Measurements from ENCODE around the gene MDC1. TPM values are rescaled to one million over a fixed set of nuclear protein-coding genes. Genes with fewer than 3 reads are reported as not detected.
"Not testable (repeated sequence)": the region's sequence is repeated elsewhere in the genome, so short reads cannot be mapped to it uniquely, and the experiment has no call there.

The MDC1 gene
- polyA plus RNA-seq, 1 donor (not counting 4 experiments of a cell fraction or from before 2014, with no cell fraction given) = 6.9 TPM

DNA sequence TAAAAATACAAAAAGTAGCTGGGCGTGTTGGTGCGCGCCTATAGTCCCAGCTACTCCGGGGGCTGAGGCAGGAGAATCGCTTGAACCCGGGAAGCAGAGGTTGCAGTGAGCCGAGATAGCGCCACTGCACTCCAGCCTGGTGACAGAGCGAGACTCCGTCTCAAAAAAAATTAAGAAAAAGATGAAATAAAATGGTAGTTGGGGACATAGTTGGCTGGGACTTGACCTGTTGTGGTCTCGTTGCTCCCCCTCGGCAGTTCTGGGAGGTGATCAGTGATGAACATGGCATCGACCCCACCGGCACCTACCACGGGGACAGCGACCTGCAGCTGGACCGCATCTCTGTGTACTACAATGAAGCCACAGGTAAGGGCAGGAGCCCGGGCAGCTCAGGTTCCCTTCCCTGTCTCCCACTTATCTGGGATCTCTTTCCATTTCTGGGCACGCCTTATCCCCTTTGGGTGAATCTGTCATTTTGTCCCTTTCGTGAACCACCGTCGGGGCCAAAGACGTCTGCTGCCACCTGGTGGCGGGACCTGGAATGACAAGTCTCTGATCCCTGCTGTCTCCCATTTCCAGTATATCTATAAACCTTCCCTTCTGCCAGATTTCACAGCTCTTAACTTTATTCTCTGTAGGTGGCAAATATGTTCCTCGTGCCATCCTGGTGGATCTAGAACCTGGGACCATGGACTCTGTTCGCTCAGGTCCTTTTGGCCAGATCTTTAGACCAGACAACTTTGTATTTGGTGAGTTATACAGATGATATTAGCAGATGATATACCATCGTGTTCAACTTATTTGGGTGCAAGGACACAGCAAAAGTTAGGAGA, 5.4 kb upstream of the MDC1 start:
- Histone ChIP-seq H3K27me3 (ENCODE audit: control insufficient read depth, extremely low read depth, insufficient read depth, low read length) (no peaks in the 10 kb centered on the region), H3K27ac (ENCODE audit: control insufficient read depth, insufficient read depth, low read length) (peak overlapping the region; percentile 6), H3K4me1 (ENCODE audit: control insufficient read depth, extremely low read depth, insufficient read depth, low read length) (peaks cover 25% of the 10 kb centered on the region), H3K4me3 (ENCODE audit: control insufficient read depth in 2 of 3, extremely low read depth in 1 of 3, insufficient read depth in 2 of 3, low read depth in 1 of 3, low read length in 3 of 3) (peak overlapping the region; percentile 84 to 93 (median 89)), H4K20me1 (ENCODE audit: control insufficient read depth, extremely low read depth, insufficient read depth, low read length) (peaks cover 31% of the 10 kb centered on the region), H3K4me2 (ENCODE audit: control insufficient read depth, extremely low read depth, insufficient read depth, low read depth, low read length) (peak overlapping the region; percentile 88), H3K9me3 (ENCODE audit: control insufficient read depth, low read depth, low read length) (no peaks in the 10 kb centered on the region), H3K79me2 (ENCODE audit: control insufficient read depth, insufficient read depth, low read length) (peaks cover 48% of the 10 kb centered on the region), H3K36me3 (ENCODE audit: control insufficient read depth in 2 of 2, extremely low read depth in 1 of 2, insufficient read depth in 2 of 2, low read length in 2 of 2) (peaks cover 13 to 21% of the 10 kb centered on the region in 2 experiments), H3K9me1 (ENCODE audit: control insufficient read depth, extremely low read depth, insufficient read depth, low read length) (no peaks in the 10 kb centered on the region), H3K9ac (ENCODE audit: control insufficient read depth, extremely low read depth, insufficient read depth, low read length) (peak overlapping the region; percentile 93), H2AFZ (ENCODE audit: control insufficient read depth, low read length) (no peak overlapping the region)
- no peak for FAIRE-seq
- TF ChIP-seq, protein P1, sequence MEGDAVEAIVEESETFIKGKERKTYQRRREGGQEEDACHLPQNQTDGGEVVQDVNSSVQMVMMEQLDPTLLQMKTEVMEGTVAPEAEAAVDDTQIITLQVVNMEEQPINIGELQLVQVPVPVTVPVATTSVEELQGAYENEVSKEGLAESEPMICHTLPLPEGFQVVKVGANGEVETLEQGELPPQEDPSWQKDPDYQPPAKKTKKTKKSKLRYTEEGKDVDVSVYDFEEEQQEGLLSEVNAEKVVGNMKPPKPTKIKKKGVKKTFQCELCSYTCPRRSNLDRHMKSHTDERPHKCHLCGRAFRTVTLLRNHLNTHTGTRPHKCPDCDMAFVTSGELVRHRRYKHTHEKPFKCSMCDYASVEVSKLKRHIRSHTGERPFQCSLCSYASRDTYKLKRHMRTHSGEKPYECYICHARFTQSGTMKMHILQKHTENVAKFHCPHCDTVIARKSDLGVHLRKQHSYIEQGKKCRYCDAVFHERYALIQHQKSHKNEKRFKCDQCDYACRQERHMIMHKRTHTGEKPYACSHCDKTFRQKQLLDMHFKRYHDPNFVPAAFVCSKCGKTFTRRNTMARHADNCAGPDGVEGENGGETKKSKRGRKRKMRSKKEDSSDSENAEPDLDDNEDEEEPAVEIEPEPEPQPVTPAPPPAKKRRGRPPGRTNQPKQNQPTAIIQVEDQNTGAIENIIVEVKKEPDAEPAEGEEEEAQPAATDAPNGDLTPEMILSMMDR (optimal IDR thresholded peaks at IDR 0.05 in 1 of 3, IDR thresholded peaks at IDR 0.05 in 1 of 3, conservative IDR thresholded peaks at IDR 0.05 in 1 of 3; ENCODE audit: extremely low read depth in 1 of 3, insufficient read depth in 2 of 3, low read length in 3 of 3) = peak; percentile 87 to 96 (median 87)
- TF ChIP-seq EZH2 (IDR thresholded peaks at IDR 0.05; ENCODE audit: low read length) = no peak
- dilution Hi-C loops (cut with MboI; ENCODE audit: extremely low pct_ligation_motif_present, low sequenced_read_pairs) = no loop called here
- DNase-seq (ENCODE audit: low read depth, low spot score) = no peak

DNA sequence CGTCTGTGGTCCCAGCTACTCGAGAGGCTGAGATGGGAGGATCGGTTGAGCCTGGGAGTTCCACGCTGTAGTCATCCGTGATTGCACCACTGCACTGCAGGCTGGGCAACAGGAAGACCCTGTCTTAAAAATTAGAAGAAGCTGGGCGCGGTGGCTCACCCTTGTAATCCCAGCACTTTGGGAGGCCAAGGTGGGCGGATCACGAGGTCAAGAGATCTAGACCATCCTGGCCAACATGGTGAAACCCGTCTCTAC, 4.9 kb upstream of the MDC1 start:
- Histone ChIP-seq H3K9ac (ENCODE audit: control insufficient read depth, extremely low read depth, insufficient read depth, low read length) (peak overlapping the region; percentile 93), H3K4me1 (ENCODE audit: control insufficient read depth, extremely low read depth, insufficient read depth, low read length) (peaks cover 25% of the 10 kb centered on the region), H3K36me3 (ENCODE audit: control insufficient read depth in 2 of 2, extremely low read depth in 1 of 2, insufficient read depth in 2 of 2, low read length in 2 of 2) (peaks cover 13 to 21% of the 10 kb centered on the region in 2 experiments), H4K20me1 (ENCODE audit: control insufficient read depth, extremely low read depth, insufficient read depth, low read length) (peaks cover 31% of the 10 kb centered on the region), H3K79me2 (ENCODE audit: control insufficient read depth, insufficient read depth, low read length) (peaks cover 48% of the 10 kb centered on the region), H3K4me2 (ENCODE audit: control insufficient read depth, extremely low read depth, insufficient read depth, low read depth, low read length) (peak overlapping the region; percentile 88), H3K4me3 (ENCODE audit: control insufficient read depth in 2 of 3, extremely low read depth in 1 of 3, insufficient read depth in 2 of 3, low read depth in 1 of 3, low read length in 3 of 3) (peak overlapping the region; percentile 84 to 93 (median 89)), H3K27ac (ENCODE audit: control insufficient read depth, insufficient read depth, low read length) (peak overlapping the region; percentile 81)
- dilution Hi-C loops (cut with MboI; ENCODE audit: extremely low pct_ligation_motif_present, low sequenced_read_pairs); H3K9me1 ChIP-seq (ENCODE audit: control insufficient read depth, extremely low read depth, insufficient read depth, low read length); H3K27me3 ChIP-seq (ENCODE audit: control insufficient read depth, extremely low read depth, insufficient read depth, low read length); FAIRE-seq; DNase-seq (ENCODE audit: low read depth, low spot score); H2AFZ ChIP-seq (ENCODE audit: control insufficient read depth, low read length); H3K9me3 ChIP-seq (ENCODE audit: control insufficient read depth, low read depth, low read length): not testable (repeated sequence)

All from keratinocyte (primary cell).